Measurements from ENCODE around the gene RNF10.
"Not testable (repeated sequence)": the region's sequence is repeated elsewhere in the genome, so short reads cannot be mapped to it uniquely, and the experiment has no call there.

RNF10 gene

DNA sequence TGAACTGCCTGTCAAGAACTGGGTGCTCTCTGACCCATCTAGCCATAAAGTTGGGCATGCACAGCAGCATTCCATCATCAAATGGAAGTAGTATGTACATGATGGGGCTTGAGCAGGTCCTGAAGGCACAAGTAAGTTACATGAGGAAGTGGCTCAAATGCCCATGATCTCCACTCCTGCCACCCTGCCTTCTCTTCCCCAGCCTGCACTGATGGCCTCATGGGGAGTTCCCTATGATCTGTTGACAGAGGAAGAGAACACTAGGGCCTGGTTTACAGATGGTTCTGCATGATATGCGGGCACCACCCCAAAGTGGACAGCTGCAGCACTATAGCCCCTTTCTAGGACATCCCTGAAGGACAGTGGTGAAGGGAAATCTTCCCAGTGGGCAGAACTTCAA is 77.4 kb downstream of the RNF10 start:
- not testable (repeated sequence) for H3K27ac ChIP-seq (ENCODE audit: low read depth, low read length); H3K4me1 ChIP-seq (ENCODE audit: control insufficient read depth in 1 of 2, insufficient read depth in 2 of 2, low read length in 2 of 2); H3K27me3 ChIP-seq (ENCODE audit: control insufficient read depth in 1 of 2, insufficient read depth in 2 of 2, low read length in 2 of 2); H3K9ac ChIP-seq (ENCODE audit: low read depth in 1 of 2, low read length in 2 of 2); H3K36me3 ChIP-seq (ENCODE audit: control insufficient read depth in 1 of 2, insufficient read depth in 2 of 2, low read length in 2 of 2); H3K4me3 ChIP-seq (ENCODE audit: low read depth in 1 of 2, low read length in 2 of 2); H3K9me3 ChIP-seq (ENCODE audit: control insufficient read depth in 1 of 2, low read length in 2 of 2)

DNA sequence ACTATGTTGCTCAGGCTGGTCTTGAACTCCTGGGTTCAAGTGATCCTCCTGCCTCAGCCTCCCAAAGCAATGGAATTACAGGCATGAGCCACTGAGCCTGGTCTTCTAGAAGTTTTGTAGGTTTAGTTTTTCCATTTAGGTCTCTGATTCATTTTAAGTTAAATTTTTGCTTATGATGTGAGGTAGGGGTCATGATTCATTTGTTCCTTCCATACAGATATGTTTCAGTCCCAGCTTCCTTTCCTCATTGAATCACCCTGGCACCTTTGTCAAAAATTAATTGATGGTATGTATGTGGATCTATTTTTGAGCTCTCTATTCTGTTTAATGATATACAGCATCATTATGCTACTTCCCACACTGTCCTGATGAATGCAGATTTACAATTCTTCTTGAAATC is 80.7 kb downstream of the RNF10 start:
- Histone ChIP-seq H3K4me3 (ENCODE audit: low read depth in 1 of 2, low read length in 2 of 2) (no peak overlapping the region), H3K36me3 (ENCODE audit: control insufficient read depth in 1 of 2, insufficient read depth in 2 of 2, low read length in 2 of 2) (no peaks in the 10 kb centered on the region)

DNA sequence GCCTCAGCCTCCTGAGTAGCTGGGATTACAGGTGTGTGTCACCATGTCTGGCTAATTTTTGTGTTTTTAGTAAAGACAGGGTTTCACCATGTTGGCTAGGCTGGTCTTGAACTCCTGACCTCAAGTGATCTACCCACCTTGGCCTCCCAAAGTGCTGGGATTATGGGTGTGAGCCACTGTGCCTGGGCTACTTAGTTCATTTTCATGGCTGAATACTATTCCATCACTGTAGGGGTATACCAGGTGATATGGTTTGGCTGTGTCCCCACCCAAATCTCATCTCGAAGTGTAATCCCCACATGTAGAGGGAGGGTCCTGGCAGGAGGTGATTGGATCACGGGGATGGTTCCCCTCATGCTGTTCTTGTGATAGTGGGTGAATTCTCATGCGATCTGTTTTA is 83.0 kb downstream of the RNF10 start:
- H3K4me1 ChIP-seq (ENCODE audit: control insufficient read depth in 1 of 2, insufficient read depth in 2 of 2, low read length in 2 of 2); H3K27me3 ChIP-seq (ENCODE audit: control insufficient read depth in 1 of 2, insufficient read depth in 2 of 2, low read length in 2 of 2); H3K9ac ChIP-seq (ENCODE audit: low read depth in 1 of 2, low read length in 2 of 2); H3K9me3 ChIP-seq (ENCODE audit: control insufficient read depth in 1 of 2, low read length in 2 of 2); H3K36me3 ChIP-seq (ENCODE audit: control insufficient read depth in 1 of 2, insufficient read depth in 2 of 2, low read length in 2 of 2); H3K27ac ChIP-seq (ENCODE audit: low read depth, low read length); H3K4me3 ChIP-seq (ENCODE audit: low read depth in 1 of 2, low read length in 2 of 2): not testable (repeated sequence)

More for the DNA sequence above, 80.7 kb downstream of the RNF10 start:
- no peak overlapping the region for H3K27ac ChIP-seq (ENCODE audit: low read depth, low read length)
- peaks cover 0 to under 1% of the 10 kb centered on the region in 2 donors for H3K4me1 ChIP-seq (ENCODE audit: control insufficient read depth in 1 of 2, insufficient read depth in 2 of 2, low read length in 2 of 2)
- peaks cover 5 to 6% of the 10 kb centered on the region in 2 donors for H3K27me3 ChIP-seq (ENCODE audit: control insufficient read depth in 1 of 2, insufficient read depth in 2 of 2, low read length in 2 of 2)
- no peaks in the 10 kb centered on the region for H3K9me3 ChIP-seq (ENCODE audit: control insufficient read depth in 1 of 2, low read length in 2 of 2)
- no peak overlapping the region for H3K9ac ChIP-seq (ENCODE audit: low read depth in 1 of 2, low read length in 2 of 2)

DNA sequence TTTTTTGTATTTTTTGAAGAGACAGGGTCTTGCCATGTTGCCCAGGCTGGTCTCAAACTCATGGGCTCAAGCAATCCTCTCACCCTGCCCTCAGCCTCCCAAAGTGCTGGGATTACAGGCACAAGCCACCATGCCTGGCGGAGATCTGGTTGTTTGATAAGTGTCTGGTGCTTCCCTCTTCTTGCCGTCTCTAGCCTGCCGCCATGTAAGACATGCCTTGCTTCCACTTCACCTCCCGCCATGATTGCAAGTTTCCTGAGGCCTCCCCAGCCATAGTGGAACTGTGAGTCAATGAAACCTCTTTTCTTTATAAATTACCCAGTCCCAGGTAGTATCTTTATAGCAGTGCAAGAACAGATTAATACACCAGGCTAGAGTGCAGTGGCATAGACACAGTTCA is 83.6 kb downstream of the RNF10 start:
- H3K9ac ChIP-seq (ENCODE audit: low read depth in 1 of 2, low read length in 2 of 2); H3K27me3 ChIP-seq (ENCODE audit: control insufficient read depth in 1 of 2, insufficient read depth in 2 of 2, low read length in 2 of 2); H3K36me3 ChIP-seq (ENCODE audit: control insufficient read depth in 1 of 2, insufficient read depth in 2 of 2, low read length in 2 of 2); H3K9me3 ChIP-seq (ENCODE audit: control insufficient read depth in 1 of 2, low read length in 2 of 2); H3K27ac ChIP-seq (ENCODE audit: low read depth, low read length); H3K4me3 ChIP-seq (ENCODE audit: low read depth in 1 of 2, low read length in 2 of 2); H3K4me1 ChIP-seq (ENCODE audit: control insufficient read depth in 1 of 2, insufficient read depth in 2 of 2, low read length in 2 of 2): not testable (repeated sequence)

DNA sequence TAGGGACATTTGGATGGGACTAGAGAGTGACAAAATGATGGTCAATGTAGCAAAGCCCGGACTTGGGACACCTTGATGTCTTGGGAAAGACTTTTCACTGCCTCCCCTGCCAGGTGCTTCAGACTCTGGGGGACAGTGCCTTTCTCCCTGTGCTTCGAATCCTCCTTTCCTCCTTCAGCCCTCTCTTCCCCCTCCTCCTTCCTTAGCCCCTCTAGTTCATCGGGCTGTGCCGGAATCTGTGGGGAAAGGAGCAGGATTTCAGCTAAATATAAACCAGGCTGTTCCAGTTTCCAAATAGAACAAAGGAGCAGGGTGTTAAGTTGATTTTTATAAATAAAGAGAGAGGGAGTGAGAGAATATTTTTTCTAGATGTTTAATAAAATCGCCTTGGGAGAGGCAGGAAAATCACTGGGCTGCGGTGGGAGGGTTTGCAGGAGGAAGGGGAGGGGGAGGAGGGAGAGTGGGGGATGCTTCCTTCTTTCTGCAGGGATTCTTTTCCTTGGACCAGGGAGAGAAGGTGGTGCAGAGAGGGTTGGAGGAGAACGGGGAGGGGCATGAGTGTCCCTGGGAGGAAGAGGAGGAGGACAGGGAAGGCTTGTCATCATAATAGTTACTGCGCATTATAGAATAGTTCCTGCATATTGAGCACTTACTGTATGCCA is 84.9 kb downstream of the RNF10 start:
- Histone ChIP-seq H3K27ac (ENCODE audit: low read depth, low read length) (no peak overlapping the region), H3K4me3 (ENCODE audit: low read depth in 1 of 2, low read length in 2 of 2) (no peak overlapping the region), H3K27me3 (ENCODE audit: control insufficient read depth in 1 of 2, insufficient read depth in 2 of 2, low read length in 2 of 2) (peaks cover 5 to 6% of the 10 kb centered on the region in 2 donors), H3K9me3 (ENCODE audit: control insufficient read depth in 1 of 2, low read length in 2 of 2) (no peaks in the 10 kb centered on the region), H3K4me1 (ENCODE audit: control insufficient read depth in 1 of 2, insufficient read depth in 2 of 2, low read length in 2 of 2) (peaks cover 4 to 6% of the 10 kb centered on the region in 2 donors), H3K9ac (ENCODE audit: low read depth in 1 of 2, low read length in 2 of 2) (no peak overlapping the region), H3K36me3 (ENCODE audit: control insufficient read depth in 1 of 2, insufficient read depth in 2 of 2, low read length in 2 of 2) (no peaks in the 10 kb centered on the region)

DNA sequence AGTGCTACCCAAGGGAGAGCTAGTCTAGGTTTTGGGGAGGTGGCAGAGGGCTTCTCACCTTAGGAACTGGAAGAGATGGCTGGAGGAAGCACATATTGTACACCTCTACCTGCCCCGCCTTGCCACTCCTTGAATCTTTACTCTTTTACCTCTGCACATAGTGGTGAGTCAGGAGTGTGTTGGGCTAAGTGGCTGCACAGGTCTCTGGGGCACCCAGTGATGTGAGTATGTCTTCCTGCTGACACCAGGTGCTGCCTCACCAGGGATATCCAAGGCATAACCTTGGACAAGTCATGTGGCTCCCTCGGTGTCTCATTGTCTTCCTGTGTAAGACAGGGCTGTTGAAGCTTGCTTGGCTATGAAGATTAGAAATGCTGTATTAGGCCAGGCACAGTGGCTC is 86.5 kb downstream of the RNF10 start:
- Histone ChIP-seq H3K27me3 (ENCODE audit: control insufficient read depth in 1 of 2, insufficient read depth in 2 of 2, low read length in 2 of 2) (peaks cover 5 to 6% of the 10 kb centered on the region in 2 donors), H3K36me3 (ENCODE audit: control insufficient read depth in 1 of 2, insufficient read depth in 2 of 2, low read length in 2 of 2) (no peaks in the 10 kb centered on the region), H3K4me3 (ENCODE audit: low read depth in 1 of 2, low read length in 2 of 2) (no peak overlapping the region), H3K4me1 (ENCODE audit: control insufficient read depth in 1 of 2, insufficient read depth in 2 of 2, low read length in 2 of 2) (peaks cover 4 to 6% of the 10 kb centered on the region in 2 donors), H3K27ac (ENCODE audit: low read depth, low read length) (no peak overlapping the region), H3K9ac (ENCODE audit: low read depth in 1 of 2, low read length in 2 of 2) (peak overlapping the region in 1 of 2 donors; percentile 25), H3K9me3 (ENCODE audit: control insufficient read depth in 1 of 2, low read length in 2 of 2) (no peaks in the 10 kb centered on the region)

DNA sequence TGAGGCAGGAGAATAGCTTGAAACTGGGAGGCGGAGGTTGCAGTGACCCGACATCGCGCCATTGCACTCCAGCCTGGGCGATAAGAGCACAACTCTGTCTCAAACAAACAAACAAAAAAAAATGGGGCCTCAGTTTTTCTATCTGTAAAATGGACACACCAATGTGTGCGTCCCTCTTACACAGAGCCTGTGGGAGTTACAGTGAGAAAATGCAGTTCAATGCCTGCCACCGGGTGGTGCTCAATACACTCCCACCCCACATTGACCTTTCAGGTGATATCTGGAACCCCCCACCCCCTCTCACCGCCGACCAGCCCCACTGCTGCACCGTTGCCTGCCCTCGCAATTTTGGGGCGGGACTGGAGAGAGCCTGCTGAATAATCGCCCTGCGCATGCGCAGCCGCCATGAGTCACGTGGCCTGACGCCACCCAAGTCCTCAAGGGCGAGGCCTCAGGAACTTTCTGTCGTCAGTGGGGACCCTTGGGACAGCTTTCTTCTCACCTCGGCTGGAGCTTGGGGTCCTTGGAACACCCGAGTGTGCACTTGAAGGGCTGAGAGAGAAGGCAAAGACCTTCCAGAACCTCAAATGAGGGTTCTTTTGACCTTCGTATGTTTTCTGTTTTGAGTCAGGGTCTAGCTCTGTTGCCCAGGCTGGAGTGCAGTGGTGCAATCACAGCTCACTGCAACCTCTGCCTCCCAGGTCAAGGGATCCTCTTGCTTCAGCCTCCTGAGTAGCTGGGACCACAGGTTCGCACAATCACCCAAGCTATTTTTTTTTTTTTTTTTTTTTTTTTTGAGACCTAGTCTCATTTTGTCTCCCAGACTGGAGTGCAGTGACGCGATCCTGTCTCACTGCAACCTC is 91.6 kb downstream of the RNF10 start:
- Histone ChIP-seq H3K36me3 (ENCODE audit: control insufficient read depth in 1 of 2, insufficient read depth in 2 of 2, low read length in 2 of 2) (no peaks in the 10 kb centered on the region), H3K27ac (ENCODE audit: low read depth, low read length) (no peak overlapping the region), H3K4me1 (ENCODE audit: control insufficient read depth in 1 of 2, insufficient read depth in 2 of 2, low read length in 2 of 2) (peaks cover 0 to 4% of the 10 kb centered on the region in 2 donors), H3K9ac (ENCODE audit: low read depth in 1 of 2, low read length in 2 of 2) (no peak overlapping the region), H3K9me3 (ENCODE audit: control insufficient read depth in 1 of 2, low read length in 2 of 2) (no peaks in the 10 kb centered on the region), H3K27me3 (ENCODE audit: control insufficient read depth in 1 of 2, insufficient read depth in 2 of 2, low read length in 2 of 2) (no peaks in the 10 kb centered on the region), H3K4me3 (ENCODE audit: low read depth in 1 of 2, low read length in 2 of 2) (peak overlapping the region in 1 of 2 donors; percentile 5)

Measured in duodenal mucosa (tissue), 2 donors.